Left ventricle myocardium inferior (tissue), 1 donor: ENCODE results near the gene COLEC11. TPM values are rescaled to one million over a fixed set of nuclear protein-coding genes. Genes with fewer than 3 reads are reported as not detected.

Experiments used
- DNase-seq: peaks from one replicate; pipeline ENCODE4 v3.0.0-alpha.2; 2020
- H3K27ac ChIP-seq: fragments of 200-600 bp; replicated peaks from 2 replicates; pipeline ENCODE4 v1.8.0; 2021
- H3K27me3 ChIP-seq: fragments of 200-600 bp; 2 replicates; pipeline ENCODE4 v1.8.0; 2021; ENCODE audit warnings: low read depth
- H3K36me3 ChIP-seq: fragments of 200-600 bp; 2 replicates; pipeline ENCODE4 v1.8.0; 2021
- H3K4me1 ChIP-seq: fragments of 200-600 bp; 2 replicates; pipeline ENCODE4 v1.8.0; 2021
- H3K4me3 ChIP-seq: fragments of 200-600 bp; 2 replicates; pipeline ENCODE4 v1.8.0; 2021; ENCODE audit warnings: mild to moderate bottlenecking, moderate library complexity
- H3K9me3 ChIP-seq: fragments of 200-600 bp; replicated peaks from 2 replicates; pipeline ENCODE4 v1.8.0; 2021
- intact Hi-C: fragments of 100-400 bp; cut with micrococcal nuclease; formaldehyde crosslinking; loops from one replicate; pipeline ENCODE4 v1.11.0; 2022
- long read RNA-seq: library from polyadenylated mRNA; unstranded; transcript quantifications from one replicate; pipeline ENCODE4 v2.0.0, GENCODE V29; 2021
- total RNA-seq: library from RNA; stranded (reverse); fragmentation: NEBNext Ultra II Directional; extraction: Animal tissue kit (Norgen Biotek cat#: 25700); gene quantifications from one replicate; pipeline ENCODE4 v1.2.1, GENCODE V29; 2021
- TF ChIP-seq, protein P1 (sequence below): fragments of 200-600 bp; IDR thresholded peaks from 2 replicates; pipeline ENCODE4 v1.8.0; 2021; ENCODE audit warnings: antibody characterized with exemption, mild to moderate bottlenecking, borderline replicate concordance
- donor health status: DM: no; HTN: yes; CAD: no; lungs with severe emphysema.

COLEC11 gene
- total RNA-seq = 4.9 TPM
- long read RNA-seq, partial matches to known transcripts = 1 of 1 reads
- long read RNA-seq, other reads (novel, unspliced or antisense) = 0 of 1 reads

DNA sequence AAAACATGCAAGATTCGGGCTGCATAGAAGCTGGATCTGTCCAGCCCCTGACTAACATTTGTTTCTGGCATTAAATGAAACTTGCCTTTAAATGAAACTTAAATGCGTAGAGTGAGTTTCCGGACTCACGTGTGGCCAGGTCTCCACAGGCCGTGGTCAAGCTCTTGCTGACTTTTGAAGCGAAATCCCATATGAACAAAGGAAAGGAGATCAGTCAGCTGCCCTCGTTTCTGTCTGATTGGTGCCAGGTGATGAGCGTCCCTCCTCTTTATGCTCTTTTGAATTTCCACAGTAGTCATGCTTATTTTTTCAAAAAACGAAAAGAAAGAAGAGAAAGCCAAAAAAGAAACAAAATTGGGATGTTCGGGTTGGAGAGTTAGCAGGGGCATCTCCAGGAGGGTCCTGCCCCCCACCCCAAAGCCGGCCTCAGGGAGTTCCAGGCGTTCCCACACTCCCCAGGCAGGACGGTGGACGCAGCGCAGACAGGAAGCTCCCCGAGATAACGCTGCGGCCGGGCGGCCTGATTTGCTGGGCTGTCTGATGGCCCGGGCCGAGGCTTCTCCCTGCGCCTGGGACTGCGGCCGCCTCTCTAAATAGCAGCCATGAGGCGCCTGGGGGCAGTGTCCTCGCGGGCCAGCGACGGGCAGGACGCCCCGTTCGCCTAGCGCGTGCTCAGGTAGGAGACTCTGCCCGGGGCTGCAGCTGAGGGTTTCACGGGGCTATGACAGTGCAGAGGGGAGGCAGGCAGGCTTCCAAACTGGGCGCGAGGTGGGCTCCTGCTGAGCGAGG lies at the start of gene COLEC11:
COLEC11 (plus strand) TSS at position 620 of the 789 bp plus-strand sequence. CDS start 9,229 bp downstream, outside the sequence.
- peak within 1 kb of the TSS; percentile 66 for H3K27ac ChIP-seq
- peaks cover 16% of the 10 kb centered on the region for H3K4me1 ChIP-seq
- no peaks in the 10 kb centered on the region for H3K27me3 ChIP-seq
- intact Hi-C loops = no loop called here
- peak; percentile 71 for DNase-seq
- no peaks in the 10 kb centered on the region for H3K9me3 ChIP-seq
- no peaks in the 10 kb centered on the region for H3K36me3 ChIP-seq
- peak within 1 kb of the TSS; percentile 54 for H3K4me3 ChIP-seq
- TF ChIP-seq, protein P1, sequence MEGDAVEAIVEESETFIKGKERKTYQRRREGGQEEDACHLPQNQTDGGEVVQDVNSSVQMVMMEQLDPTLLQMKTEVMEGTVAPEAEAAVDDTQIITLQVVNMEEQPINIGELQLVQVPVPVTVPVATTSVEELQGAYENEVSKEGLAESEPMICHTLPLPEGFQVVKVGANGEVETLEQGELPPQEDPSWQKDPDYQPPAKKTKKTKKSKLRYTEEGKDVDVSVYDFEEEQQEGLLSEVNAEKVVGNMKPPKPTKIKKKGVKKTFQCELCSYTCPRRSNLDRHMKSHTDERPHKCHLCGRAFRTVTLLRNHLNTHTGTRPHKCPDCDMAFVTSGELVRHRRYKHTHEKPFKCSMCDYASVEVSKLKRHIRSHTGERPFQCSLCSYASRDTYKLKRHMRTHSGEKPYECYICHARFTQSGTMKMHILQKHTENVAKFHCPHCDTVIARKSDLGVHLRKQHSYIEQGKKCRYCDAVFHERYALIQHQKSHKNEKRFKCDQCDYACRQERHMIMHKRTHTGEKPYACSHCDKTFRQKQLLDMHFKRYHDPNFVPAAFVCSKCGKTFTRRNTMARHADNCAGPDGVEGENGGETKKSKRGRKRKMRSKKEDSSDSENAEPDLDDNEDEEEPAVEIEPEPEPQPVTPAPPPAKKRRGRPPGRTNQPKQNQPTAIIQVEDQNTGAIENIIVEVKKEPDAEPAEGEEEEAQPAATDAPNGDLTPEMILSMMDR = peak; percentile 63

DNA sequence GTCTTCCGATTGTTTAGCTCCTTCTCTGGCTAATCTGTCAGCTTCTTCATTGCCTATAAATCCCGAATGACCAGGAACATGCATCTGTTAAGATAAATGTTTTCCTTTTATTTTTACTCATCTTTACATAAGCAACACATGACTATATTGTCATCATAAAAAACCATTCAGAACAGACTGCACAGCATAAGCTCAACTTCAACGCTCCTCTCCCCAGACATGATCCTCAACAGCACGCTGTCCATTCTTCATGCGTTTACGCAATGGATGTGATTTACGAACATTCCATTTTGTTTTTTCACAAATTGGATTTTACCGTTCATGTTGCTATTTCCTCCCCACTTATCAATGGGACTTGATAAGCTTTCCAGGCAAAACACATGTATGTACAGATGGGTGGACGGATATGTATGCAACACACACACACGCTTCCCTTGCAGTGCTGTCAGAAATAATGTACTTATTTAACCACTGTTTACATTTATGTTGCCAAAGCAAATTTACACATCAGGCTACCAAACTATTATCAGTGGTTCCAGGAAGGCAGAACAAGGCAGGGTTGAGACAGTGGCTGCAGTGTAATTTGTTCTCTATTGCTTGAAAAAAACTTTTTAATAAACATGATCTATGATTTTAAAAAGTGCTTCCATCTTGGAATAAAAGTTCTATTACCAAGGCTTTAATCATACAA lies 49.0 kb upstream of the COLEC11 start:
- no peak for DNase-seq
- Histone ChIP-seq H3K9me3 (no peaks in the 10 kb centered on the region), H3K27me3 (no peaks in the 10 kb centered on the region), H3K36me3 (peaks cover 87% of the 10 kb centered on the region), H3K27ac (no peak overlapping the region), H3K4me3 (no peak overlapping the region), H3K4me1 (peaks cover 13% of the 10 kb centered on the region)
- intact Hi-C loops = no loop called here
- TF ChIP-seq, protein P1 = no peak

DNA sequence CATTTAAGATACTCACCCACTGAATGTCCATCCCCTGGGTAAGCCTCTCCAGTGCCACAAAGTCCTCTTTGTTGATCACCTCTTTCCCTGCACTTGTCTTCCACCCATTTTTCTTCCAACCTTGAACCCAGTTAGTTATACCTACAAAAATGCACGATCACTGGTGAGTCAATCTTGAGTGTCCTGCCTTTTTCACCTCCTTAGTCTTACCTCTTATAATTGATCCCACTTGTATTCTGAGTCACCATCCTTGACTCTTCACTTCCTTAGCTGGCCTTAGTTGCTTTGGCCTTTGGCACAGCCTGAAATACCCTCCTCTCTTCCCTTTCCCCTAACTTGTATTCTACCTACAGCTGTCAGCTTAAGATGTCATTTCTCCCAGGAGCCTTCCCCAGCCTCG lies 47.0 kb upstream of the COLEC11 start:
- no peak overlapping the region for H3K27ac ChIP-seq
- H3K36me3 ChIP-seq = peaks cover 92% of the 10 kb centered on the region
- H3K4me1 ChIP-seq = peaks cover 8% of the 10 kb centered on the region
- no peaks in the 10 kb centered on the region for H3K27me3 ChIP-seq
- DNase-seq = no peak
- no peak overlapping the region for H3K4me3 ChIP-seq
- TF ChIP-seq, protein P1 = no peak
- intact Hi-C loops = no loop called here
- no peaks in the 10 kb centered on the region for H3K9me3 ChIP-seq

DNA sequence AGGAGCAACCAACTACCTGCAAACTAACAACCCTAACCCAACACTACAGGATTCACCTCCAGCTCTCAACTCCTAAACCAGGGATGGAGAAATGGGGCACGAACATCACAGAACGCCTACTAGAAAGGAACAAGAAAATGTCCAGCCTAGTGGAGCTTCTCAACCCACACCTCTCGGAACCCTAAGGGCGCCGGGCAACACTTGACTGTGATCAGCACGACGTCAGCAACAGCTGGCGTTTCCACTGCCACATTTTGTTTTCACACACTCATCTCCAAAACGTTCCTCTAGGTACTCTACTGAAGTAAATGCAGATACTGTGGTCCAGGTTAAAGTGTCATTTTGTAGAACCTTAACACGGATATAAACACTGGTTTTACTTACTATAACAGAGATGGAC lies 41.0 kb upstream of the COLEC11 start:
- no peaks in the 10 kb centered on the region for H3K27me3 ChIP-seq
- TF ChIP-seq, protein P1 = no peak
- peaks cover 22% of the 10 kb centered on the region for H3K4me1 ChIP-seq
- H3K9me3 ChIP-seq = no peaks in the 10 kb centered on the region
- DNase-seq = no peak
- no peak overlapping the region for H3K27ac ChIP-seq
- peaks cover 74% of the 10 kb centered on the region for H3K36me3 ChIP-seq
- intact Hi-C loops = no loop called here
- H3K4me3 ChIP-seq = no peak overlapping the region

DNA sequence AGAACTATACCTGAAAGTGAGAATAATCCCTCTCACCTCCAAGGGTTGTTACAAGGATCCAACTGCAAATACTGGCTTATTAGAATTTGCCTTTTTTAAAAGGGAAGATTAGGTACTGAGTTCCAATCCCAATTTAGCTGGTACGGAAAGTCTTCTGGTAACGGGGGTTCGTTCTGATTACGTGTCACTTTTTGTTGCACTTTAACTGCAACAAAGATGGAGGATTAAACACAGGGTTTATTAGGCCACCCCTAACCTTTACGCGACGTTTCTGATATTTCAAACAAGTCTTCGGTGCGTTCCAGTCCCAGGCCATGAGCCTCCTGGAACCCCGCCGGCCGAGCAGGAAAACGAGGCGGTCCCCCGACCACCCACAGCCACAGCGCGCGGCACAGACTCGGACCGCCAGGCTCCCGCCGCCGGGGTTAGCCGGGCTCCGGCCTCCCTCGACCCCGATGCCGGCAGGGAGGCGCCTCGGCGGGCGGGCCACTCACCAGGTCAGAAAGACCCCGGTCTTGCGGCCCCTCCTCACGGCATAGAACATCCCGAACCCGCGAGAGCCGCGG lies 37.2 kb upstream of the COLEC11 start:
- TF ChIP-seq, protein P1 = no peak
- Histone ChIP-seq H3K36me3 (peaks cover 44% of the 10 kb centered on the region), H3K4me1 (peaks cover 26% of the 10 kb centered on the region), H3K27ac (peak overlapping the region; percentile 92), H3K9me3 (no peaks in the 10 kb centered on the region), H3K4me3 (peak overlapping the region; percentile 98), H3K27me3 (no peaks in the 10 kb centered on the region)
- intact Hi-C loops = no loop called here
- no peak for DNase-seq
